Prostate gland (tissue), 2 donors: ENCODE data around the gene MED9.

Source experiments
- POLR2A ChIP-seq: fragments of 450-650 bp; IDR thresholded peaks from one replicate; pipeline ENCODE4 v1.6.1; 2016; ENCODE audit warnings: antibody characterized with exemption, mild to moderate bottlenecking
- TF ChIP-seq, protein P1 (sequence below), 4 experiments: fragments of 200-600 bp in 2 of 4; fragments of 450-650 bp in 2 of 4; sonication (generic) in 2 of 4; IDR thresholded peaks; 1 replicate in 3 of 4; 2 replicates in 1 of 4; pipeline ENCODE4 v1.5.1; 2016 to 2019; ENCODE audit warnings: antibody characterized with exemption in 4 of 4, mild to moderate bottlenecking in 2 of 4, moderate library complexity in 2 of 4

DNA sequence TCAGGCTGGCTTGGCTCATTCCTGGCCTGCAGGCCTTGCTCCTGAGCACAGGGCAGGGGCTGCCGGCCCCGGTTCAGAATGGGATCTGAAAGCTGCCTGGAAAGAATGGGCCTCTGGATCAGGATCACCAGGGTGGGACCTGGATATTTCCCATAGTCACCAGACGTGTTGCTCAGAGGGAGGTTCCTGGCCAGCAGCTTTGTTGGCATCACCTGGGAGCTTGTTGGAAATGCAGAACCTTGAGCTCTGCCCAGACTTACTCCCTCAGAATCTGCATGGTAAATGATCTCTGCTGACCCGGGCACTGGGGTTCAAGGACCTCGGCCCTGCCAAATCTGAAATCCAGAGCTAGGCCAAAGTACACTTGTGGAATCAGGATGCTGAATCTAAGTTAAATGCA lies 29.5 kb upstream of the MED9 start:
- no peak for TF ChIP-seq POLR2A
- TF ChIP-seq, protein P1, sequence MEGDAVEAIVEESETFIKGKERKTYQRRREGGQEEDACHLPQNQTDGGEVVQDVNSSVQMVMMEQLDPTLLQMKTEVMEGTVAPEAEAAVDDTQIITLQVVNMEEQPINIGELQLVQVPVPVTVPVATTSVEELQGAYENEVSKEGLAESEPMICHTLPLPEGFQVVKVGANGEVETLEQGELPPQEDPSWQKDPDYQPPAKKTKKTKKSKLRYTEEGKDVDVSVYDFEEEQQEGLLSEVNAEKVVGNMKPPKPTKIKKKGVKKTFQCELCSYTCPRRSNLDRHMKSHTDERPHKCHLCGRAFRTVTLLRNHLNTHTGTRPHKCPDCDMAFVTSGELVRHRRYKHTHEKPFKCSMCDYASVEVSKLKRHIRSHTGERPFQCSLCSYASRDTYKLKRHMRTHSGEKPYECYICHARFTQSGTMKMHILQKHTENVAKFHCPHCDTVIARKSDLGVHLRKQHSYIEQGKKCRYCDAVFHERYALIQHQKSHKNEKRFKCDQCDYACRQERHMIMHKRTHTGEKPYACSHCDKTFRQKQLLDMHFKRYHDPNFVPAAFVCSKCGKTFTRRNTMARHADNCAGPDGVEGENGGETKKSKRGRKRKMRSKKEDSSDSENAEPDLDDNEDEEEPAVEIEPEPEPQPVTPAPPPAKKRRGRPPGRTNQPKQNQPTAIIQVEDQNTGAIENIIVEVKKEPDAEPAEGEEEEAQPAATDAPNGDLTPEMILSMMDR (IDR thresholded peaks at IDR 0.05), result no peak
